HG03025 (cell line): Measurements from ENCODE around the gene PNLDC1.
"Not testable (repeated sequence)": the region's sequence is repeated elsewhere in the genome, so short reads cannot be mapped to it uniquely, and the experiment has no call there.

Source experiments
- ATAC-seq: cut with Tn5 transposase; IDR thresholded peaks from one replicate; pipeline ENCODE4 v1.9.1; 2021; ENCODE audit warnings: mild to moderate bottlenecking, moderate library complexity; ENCODE audit not compliant: unreplicated experiment, low FRiP score

Gene PNLDC1

GRCh38 chr6:159842035-159842434, 42.0 kb downstream of the PNLDC1 start:
- ATAC-seq: no peak

- ATAC-seq: no peak
Observed at GRCh38 chr6:159844737-159845645, 44.9 kb downstream of the PNLDC1 start.

- ATAC-seq: not testable (repeated sequence)
Observed at GRCh38 chr6:159848552-159848951, 48.5 kb downstream of the PNLDC1 start.

- not testable (repeated sequence) for ATAC-seq
Observed at GRCh38 chr6:159849851-159850250, 49.8 kb downstream of the PNLDC1 start.

- ATAC-seq: no peak
Observed at GRCh38 chr6:159852877-159853276, 52.8 kb downstream of the PNLDC1 start.

- ATAC-seq: no peak
Observed at GRCh38 chr6:159853754-159854153, 53.7 kb downstream of the PNLDC1 start.

GRCh38 chr6:159854959-159855358, 54.9 kb downstream of the PNLDC1 start:
- ATAC-seq: no peak

GRCh38 chr6:159858259-159858658, 58.2 kb downstream of the PNLDC1 start:
- no peak for ATAC-seq

GRCh38 chr6:159860482-159860881, 60.4 kb downstream of the PNLDC1 start:
- no peak for ATAC-seq

GRCh38 chr6:159862103-159862502, 62.0 kb downstream of the PNLDC1 start:
- no peak for ATAC-seq

GRCh38 chr6:159863341-159863740, 63.3 kb downstream of the PNLDC1 start:
- not testable (repeated sequence) for ATAC-seq

GRCh38 chr6:159865226-159865920, 65.3 kb downstream of the PNLDC1 start:
- no peak for ATAC-seq

- ATAC-seq: no peak
Observed at GRCh38 chr6:159866286-159867247, 66.5 kb downstream of the PNLDC1 start.
